Measurements from ENCODE around the gene CYTH2.

DNA sequence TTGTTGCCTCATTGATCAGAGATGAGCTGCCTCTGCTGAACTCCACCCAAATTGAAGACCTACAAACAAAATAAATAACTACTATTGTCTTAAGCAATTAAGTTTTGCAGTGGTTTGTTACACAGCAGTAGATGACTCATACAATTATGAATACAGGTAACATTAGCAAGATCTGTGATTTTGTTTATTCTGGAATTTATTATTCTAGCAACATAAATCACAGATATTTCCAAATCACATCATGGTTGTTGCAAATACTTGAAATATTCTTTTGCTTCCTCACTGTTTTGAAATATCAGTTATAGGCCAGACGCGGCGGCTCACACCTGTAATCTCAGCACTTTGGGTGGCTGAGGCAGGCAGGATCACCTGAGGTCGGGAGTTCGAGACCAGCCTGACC is 55.6 kb downstream of the CYTH2 start:
- TF ChIP-seq EZH2 (IDR thresholded peaks at IDR 0.05), result no peak
- TF ChIP-seq, protein P1, sequence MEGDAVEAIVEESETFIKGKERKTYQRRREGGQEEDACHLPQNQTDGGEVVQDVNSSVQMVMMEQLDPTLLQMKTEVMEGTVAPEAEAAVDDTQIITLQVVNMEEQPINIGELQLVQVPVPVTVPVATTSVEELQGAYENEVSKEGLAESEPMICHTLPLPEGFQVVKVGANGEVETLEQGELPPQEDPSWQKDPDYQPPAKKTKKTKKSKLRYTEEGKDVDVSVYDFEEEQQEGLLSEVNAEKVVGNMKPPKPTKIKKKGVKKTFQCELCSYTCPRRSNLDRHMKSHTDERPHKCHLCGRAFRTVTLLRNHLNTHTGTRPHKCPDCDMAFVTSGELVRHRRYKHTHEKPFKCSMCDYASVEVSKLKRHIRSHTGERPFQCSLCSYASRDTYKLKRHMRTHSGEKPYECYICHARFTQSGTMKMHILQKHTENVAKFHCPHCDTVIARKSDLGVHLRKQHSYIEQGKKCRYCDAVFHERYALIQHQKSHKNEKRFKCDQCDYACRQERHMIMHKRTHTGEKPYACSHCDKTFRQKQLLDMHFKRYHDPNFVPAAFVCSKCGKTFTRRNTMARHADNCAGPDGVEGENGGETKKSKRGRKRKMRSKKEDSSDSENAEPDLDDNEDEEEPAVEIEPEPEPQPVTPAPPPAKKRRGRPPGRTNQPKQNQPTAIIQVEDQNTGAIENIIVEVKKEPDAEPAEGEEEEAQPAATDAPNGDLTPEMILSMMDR (IDR thresholded peaks at IDR 0.05), result no peak
